HuH-7 (cell line): ENCODE data around the gene RUNX1.
"Not testable (repeated sequence)": the region's sequence is repeated elsewhere in the genome, so short reads cannot be mapped to it uniquely, and the experiment has no call there.

Source experiments
- DNase-seq: peaks from one replicate; pipeline ENCODE4 v3.0.0; 2011; ENCODE audit warnings: low spot score

The RUNX1 gene

GRCh38 chr21:34969423-34970166 is 79.5 kb downstream of the RUNX1 start:
- no peak for DNase-seq

- no peak for DNase-seq
These were observed 80.4 kb downstream of the RUNX1 start for GRCh38 chr21:34968414-34969333.

- DNase-seq, result no peak
These were observed 81.4 kb downstream of the RUNX1 start for GRCh38 chr21:34967509-34968289.

GRCh38 chr21:34966881-34967280 is 82.2 kb downstream of the RUNX1 start:
- DNase-seq, result not testable (repeated sequence)

- DNase-seq, result no peak
These were observed 83.6 kb downstream of the RUNX1 start for GRCh38 chr21:34965200-34966174.

GRCh38 chr21:34962586-34963222 is 86.4 kb downstream of the RUNX1 start:
- DNase-seq, result no peak

- DNase-seq, result no peak
These were observed 87.0 kb downstream of the RUNX1 start for GRCh38 chr21:34962136-34962535.

GRCh38 chr21:34960687-34961086 is 88.4 kb downstream of the RUNX1 start:
- no peak for DNase-seq

- no peak for DNase-seq
These were observed 89.5 kb downstream of the RUNX1 start for GRCh38 chr21:34959607-34960006.

GRCh38 chr21:34958040-34958439 is 91.1 kb downstream of the RUNX1 start:
- no peak for DNase-seq

- DNase-seq, result no peak
These were observed 92.4 kb downstream of the RUNX1 start for GRCh38 chr21:34956416-34957316.

GRCh38 chr21:34953950-34954349 is 95.2 kb downstream of the RUNX1 start:
- no peak for DNase-seq

- DNase-seq, result no peak
These were observed 96.4 kb downstream of the RUNX1 start for GRCh38 chr21:34952701-34953100.

GRCh38 chr21:34951868-34952267 is 97.2 kb downstream of the RUNX1 start:
- not testable (repeated sequence) for DNase-seq

- DNase-seq, result no peak
These were observed 98.1 kb downstream of the RUNX1 start for GRCh38 chr21:34950980-34951379.

- no peak for DNase-seq
These were observed 99.6 kb downstream of the RUNX1 start for GRCh38 chr21:34949499-34949898.

- DNase-seq, result no peak
These were observed 100.1 kb downstream of the RUNX1 start for GRCh38 chr21:34949030-34949429.

- DNase-seq, result no peak
These were observed 100.9 kb downstream of the RUNX1 start for GRCh38 chr21:34948157-34948556.

GRCh38 chr21:34946916-34947534 is 102.1 kb downstream of the RUNX1 start:
- no peak for DNase-seq
